Fibroblast of lung (primary cell): ENCODE results near the gene NACAD. TPM values are rescaled to one million over a fixed set of nuclear protein-coding genes. Genes with fewer than 3 reads are reported as not detected.

Experiments
- DNase-seq, 2 donors: peaks; one replicate each; pipeline versions ENCODE4 v3.0.0 to v3.0.0-alpha.2; 2010; ENCODE audit warnings: low read depth in 2 of 2
- H2AFZ ChIP-seq: 2 replicates; pipeline ENCODE4 v1.5.1; 2012; ENCODE audit warnings: low read length, control low read depth, inconsistent platforms
- H3K27ac ChIP-seq: 2 replicates; pipeline ENCODE4 v1.5.1; 2011; ENCODE audit warnings: low read length, control low read depth; ENCODE audit not compliant: insufficient read depth
- H3K27me3 ChIP-seq: 2 replicates; pipeline ENCODE4 v1.5.1; 2011; ENCODE audit warnings: mild to moderate bottlenecking, low read length; ENCODE audit not compliant: control insufficient read depth, insufficient read depth
- H3K36me3 ChIP-seq: 2 replicates; pipeline ENCODE4 v1.5.1; 2011; ENCODE audit warnings: low read length; ENCODE audit not compliant: control insufficient read depth, insufficient read depth
- H3K4me1 ChIP-seq: 2 replicates; pipeline ENCODE4 v1.5.1; 2011; ENCODE audit warnings: low read length; ENCODE audit not compliant: control insufficient read depth, insufficient read depth; ENCODE audit errors: extremely low read depth
- H3K4me2 ChIP-seq: 2 replicates; pipeline ENCODE4 v1.5.1; 2011; ENCODE audit warnings: low read length, control low read depth; ENCODE audit not compliant: insufficient read depth; ENCODE audit errors: extremely low read depth
- H3K4me3 ChIP-seq, 4 experiments: fragments of 200-600 bp in 1 of 4; sonication (generic) in 1 of 4; replicated peaks in 1 of 4; 2 replicates each; pipeline ENCODE4 v1.5.1; 2011 to 2016; ENCODE audit warnings: low read length in 4 of 4, low read depth in 3 of 4, mild to moderate bottlenecking in 3 of 4, control low read depth in 2 of 4, inconsistent platforms in 1 of 4, mixed read lengths in 1 of 4; ENCODE audit not compliant: insufficient read depth in 1 of 4; ENCODE audit errors: control extremely low read depth in 1 of 4
- H3K79me2 ChIP-seq: 2 replicates; pipeline ENCODE4 v1.5.1; 2012; ENCODE audit warnings: mild to moderate bottlenecking, low read length, inconsistent platforms; ENCODE audit not compliant: control insufficient read depth, insufficient read depth
- H3K9ac ChIP-seq: 2 replicates; pipeline ENCODE4 v1.5.1; 2011; ENCODE audit warnings: mild to moderate bottlenecking, low read length, control low read depth; ENCODE audit not compliant: insufficient read depth
- H3K9me3 ChIP-seq: 2 replicates; pipeline ENCODE4 v1.5.1; 2012; ENCODE audit warnings: low read depth, low read length; ENCODE audit not compliant: control insufficient read depth, insufficient read depth
- H4K20me1 ChIP-seq: 2 replicates; pipeline ENCODE4 v1.5.1; 2011; ENCODE audit warnings: low read length; ENCODE audit not compliant: control insufficient read depth, insufficient read depth; ENCODE audit errors: extremely low read depth
- CTCF ChIP-seq, 2 donors: IDR thresholded peaks in 1 of 2; conservative IDR thresholded peaks in 1 of 2; 1 replicate in 1 of 2; 2 replicates in 1 of 2; pipeline ENCODE4 v1.5.1; 2011 to 2012; ENCODE audit warnings: low read length in 2 of 2, control low read depth in 1 of 2, inconsistent platforms in 1 of 2, low read depth in 1 of 2, mild to moderate bottlenecking in 1 of 2
- EZH2 ChIP-seq: IDR thresholded peaks from 2 replicates; pipeline ENCODE4 v1.5.1; 2012; ENCODE audit warnings: low read length, control low read depth, mild to moderate bottlenecking; ENCODE audit errors: missing control alignments
- polyA plus RNA-seq, 2 donors: library from polyadenylated mRNA; depleted of rRNA in 1 of 2; stranded (reverse) in 1 of 2; unstranded in 1 of 2; fragments of >200 nt; gene quantifications; 2 replicates each; pipeline ENCODE4 v1.2.1, GENCODE V29; 2011 to 2012; ENCODE audit warnings: missing spikeins in 1 of 2
- total RNA-seq: library from RNA; depleted of rRNA; stranded (reverse); fragments of >200 nt; gene quantifications from 2 replicates; pipeline ENCODE4 v1.2.1, GENCODE V29; 2014

The NACAD gene
- total and polyA plus RNA-seq, 2 donors (not counting 1 experiment from before 2014, with no cell fraction given): 0.41 to 2.8 TPM

GRCh38 chr7:45068236-45069023 lies 20.3 kb downstream of the NACAD start:
- H3K27me3 ChIP-seq: no peaks in the 10 kb centered on the region
- no peaks in the 10 kb centered on the region for H3K79me2 ChIP-seq
- H3K36me3 ChIP-seq: peaks cover 13% of the 10 kb centered on the region
- H3K4me2 ChIP-seq: no peak overlapping the region
- no peaks in the 10 kb centered on the region for H4K20me1 ChIP-seq
- no peak overlapping the region for H3K9ac ChIP-seq
- TF ChIP-seq EZH2 (no peak), CTCF (conservative IDR thresholded peaks at IDR 0.05 in 1 of 2, IDR thresholded peaks at IDR 0.05 in 1 of 2; ENCODE audit: low read depth in 1 of 2, low read length in 2 of 2) (no peak)
- no peak for DNase-seq
- H3K4me3 ChIP-seq: no peak overlapping the region
- H3K27ac ChIP-seq: no peak overlapping the region
- no peaks in the 10 kb centered on the region for H3K9me3 ChIP-seq
- no peak overlapping the region for H2AFZ ChIP-seq
- no peaks in the 10 kb centered on the region for H3K4me1 ChIP-seq

- Histone ChIP-seq H3K4me2 (no peak overlapping the region), H3K9ac (no peak overlapping the region), H4K20me1 (no peaks in the 10 kb centered on the region), H2AFZ (no peak overlapping the region), H3K9me3 (no peaks in the 10 kb centered on the region), H3K4me1 (no peaks in the 10 kb centered on the region), H3K27ac (no peak overlapping the region), H3K27me3 (no peaks in the 10 kb centered on the region), H3K36me3 (peaks cover 8% of the 10 kb centered on the region), H3K79me2 (no peaks in the 10 kb centered on the region), H3K4me3 (no peak overlapping the region)
- DNase-seq: no peak
- TF ChIP-seq CTCF (conservative IDR thresholded peaks at IDR 0.05 in 1 of 2, IDR thresholded peaks at IDR 0.05 in 1 of 2; ENCODE audit: low read depth in 1 of 2, low read length in 2 of 2): no peak
- TF ChIP-seq EZH2: no peak
These were observed 21.2 kb downstream of the NACAD start for GRCh38 chr7:45067582-45067981.

GRCh38 chr7:45066409-45066808 lies 22.4 kb downstream of the NACAD start:
- no peaks in the 10 kb centered on the region for H3K79me2 ChIP-seq
- no peak overlapping the region for H3K4me2 ChIP-seq
- peaks cover 8% of the 10 kb centered on the region for H3K36me3 ChIP-seq

More at GRCh38 chr7:45066409-45066808, 22.4 kb downstream of the NACAD start:
- H3K4me1 ChIP-seq: no peaks in the 10 kb centered on the region
- no peak overlapping the region for H3K27ac ChIP-seq
- H3K9ac ChIP-seq: no peak overlapping the region
- no peak for DNase-seq
- no peak overlapping the region for H2AFZ ChIP-seq
- H3K9me3 ChIP-seq: no peaks in the 10 kb centered on the region
- H3K27me3 ChIP-seq: no peaks in the 10 kb centered on the region
- H3K4me3 ChIP-seq: no peak overlapping the region
- H4K20me1 ChIP-seq: no peaks in the 10 kb centered on the region
- no peak for TF ChIP-seq EZH2
- TF ChIP-seq CTCF (conservative IDR thresholded peaks at IDR 0.05 in 1 of 2, IDR thresholded peaks at IDR 0.05 in 1 of 2; ENCODE audit: low read depth in 1 of 2, low read length in 2 of 2): no peak
